H1 (cell line): ENCODE data around the gene HS2ST1. TPM values are rescaled to one million over a fixed set of nuclear protein-coding genes. Genes with fewer than 3 reads are reported as not detected.

ENCODE experiments used
- CTCF ChIA-PET: fragments of 300-600 bp; sonication (Branson Sonifier 250); formaldehyde crosslinking; loops from one replicate; lab custom pipeline; 2021; ENCODE audit not compliant: partially characterized antibody; lab: Charles Lee
- POLR2A ChIA-PET: fragments of 300-600 bp; sonication (Branson Sonifier 250); formaldehyde crosslinking; loops from one replicate; lab custom pipeline; 2021; ENCODE audit warnings: inconsistent platforms; ENCODE audit not compliant: partially characterized antibody; lab: Charles Lee
- DNase-seq, 2 experiments: peaks; one replicate each; pipeline versions ENCODE4 v3.0.0 to v3.0.0-alpha.2; 2010 to 2022; ENCODE audit warnings: low spot score in 2 of 2, low read depth in 1 of 2, mixed read lengths in 1 of 2
- FAIRE-seq: peaks from 2 replicates; lab custom pipeline; 2011; peaks lifted over from hg19 to GRCh38; lab: Jason Lieb, UNC
- H2AFZ ChIP-seq: 2 replicates; pipeline ENCODE4 v1.8.1; 2012; ENCODE audit warnings: low read length, inconsistent platforms
- H2AK5ac ChIP-seq: 2 replicates; pipeline ENCODE4 v1.6.1; 2013; ENCODE audit warnings: low read depth, low read length
- H2BK120ac ChIP-seq: replicated peaks from 2 replicates; pipeline ENCODE3; 2013; ENCODE audit warnings: low read depth, low read length, inconsistent platforms
- H2BK12ac ChIP-seq: 2 replicates; pipeline ENCODE4 v1.6.1; 2013; ENCODE audit warnings: low read depth, low read length
- H2BK15ac ChIP-seq: 2 replicates; pipeline ENCODE4 v1.6.1; 2013; ENCODE audit warnings: low read length
- H2BK20ac ChIP-seq: 2 replicates; pipeline ENCODE4 v1.6.1; 2013; ENCODE audit warnings: low read length
- H2BK5ac ChIP-seq: 2 replicates; pipeline ENCODE4 v1.6.1; 2013; ENCODE audit warnings: low read depth, low read length
- H3K14ac ChIP-seq: 2 replicates; pipeline ENCODE4 v1.6.1; 2013; ENCODE audit warnings: inconsistent platforms; ENCODE audit not compliant: insufficient read length
- H3K18ac ChIP-seq: 2 replicates; pipeline ENCODE4 v1.6.1; 2013; ENCODE audit warnings: low read length; ENCODE audit errors: extremely low read depth
- H3K23ac ChIP-seq: 2 replicates; pipeline ENCODE4 v1.6.1; 2013; ENCODE audit warnings: inconsistent platforms; ENCODE audit not compliant: insufficient read length
- H3K23me2 ChIP-seq: 2 replicates; pipeline ENCODE4 v1.6.1; 2013; ENCODE audit warnings: low read depth, low read length
- H3K27ac ChIP-seq: 2 replicates; pipeline ENCODE4 v1.6.1; 2011; ENCODE audit warnings: low read depth, low read length, inconsistent platforms
- H3K27me3 ChIP-seq, 4 experiments: replicated peaks in 1 of 4; 1 replicate in 1 of 4; 2 replicates in 3 of 4; pipeline versions ENCODE4 v1.6.1 to v1.8.1; 2011 to 2013; ENCODE audit warnings: low read length in 3 of 4, mild to moderate bottlenecking in 3 of 4, inconsistent platforms in 2 of 4, mixed read lengths in 2 of 4, moderate library complexity in 1 of 4; ENCODE audit not compliant: control insufficient read depth in 3 of 4, insufficient read depth in 3 of 4; ENCODE audit errors: extremely low read depth in 1 of 4
- H3K36me3 ChIP-seq, 4 experiments: 2 replicates each; pipeline versions ENCODE4 v1.6.1 to v1.8.1; 2011 to 2013; ENCODE audit warnings: mild to moderate bottlenecking in 4 of 4, low read length in 3 of 4, moderate library complexity in 2 of 4, control low read depth in 1 of 4, inconsistent platforms in 1 of 4; ENCODE audit not compliant: insufficient read depth in 4 of 4, control insufficient read depth in 2 of 4
- H3K4ac ChIP-seq: replicated peaks from 2 replicates; pipeline ENCODE3; 2013; ENCODE audit warnings: low read length, low read depth, mixed read lengths, inconsistent platforms; ENCODE audit not compliant: insufficient read length
- H3K4me1 ChIP-seq, 4 experiments: replicated peaks in 1 of 4; 1 replicate in 1 of 4; 2 replicates in 3 of 4; pipeline versions ENCODE4 v1.6.1 to v1.8.1; 2011 to 2013; ENCODE audit warnings: low read length in 3 of 4, inconsistent platforms in 2 of 4, mixed read lengths in 1 of 4; ENCODE audit not compliant: insufficient read depth in 4 of 4, control insufficient read depth in 3 of 4
- H3K4me2 ChIP-seq, 2 experiments: 2 replicates each; pipeline versions ENCODE4 v1.6.1 to v1.8.1; 2011 to 2013; ENCODE audit warnings: low read depth in 2 of 2, low read length in 2 of 2, control low read depth in 1 of 2, inconsistent platforms in 1 of 2, mild to moderate bottlenecking in 1 of 2; ENCODE audit not compliant: insufficient read depth in 1 of 2
- H3K4me3 ChIP-seq, 4 experiments: fragments of 200-600, 300-600 bp in 1 of 4; sonication (generic), shearing (Covaris generic), sonication (Bioruptor Twin) in 1 of 4; 2 replicates each; pipeline versions ENCODE4 v1.5.1 to v1.8.1; 2011 to 2016; ENCODE audit warnings: low read length in 4 of 4, low read depth in 3 of 4, control low read depth in 2 of 4, inconsistent platforms in 2 of 4, mild to moderate bottlenecking in 2 of 4, mixed read lengths in 1 of 4, moderate library complexity in 1 of 4; ENCODE audit not compliant: insufficient read depth in 2 of 4; ENCODE audit errors: extremely low read depth in 1 of 4
- H3K56ac ChIP-seq: replicated peaks from 2 replicates; pipeline ENCODE3; 2013; ENCODE audit warnings: low read depth, mild to moderate bottlenecking, mixed read lengths, low read length, inconsistent platforms; ENCODE audit not compliant: insufficient read length
- H3K79me1 ChIP-seq: 2 replicates; pipeline ENCODE4 v1.6.1; 2013; ENCODE audit warnings: low read depth, low read length, control low read depth
- H3K79me2 ChIP-seq, 2 experiments: 2 replicates each; pipeline versions ENCODE4 v1.6.1 to v1.8.1; 2012 to 2013; ENCODE audit warnings: low read length in 2 of 2, mild to moderate bottlenecking in 2 of 2, inconsistent platforms in 1 of 2; ENCODE audit not compliant: insufficient read depth in 2 of 2, control insufficient read depth in 1 of 2
- H3K9ac ChIP-seq, 4 experiments: replicated peaks in 1 of 4; 1 replicate in 1 of 4; 2 replicates in 3 of 4; pipeline versions ENCODE4 v1.6.1 to v1.8.1; 2011 to 2013; ENCODE audit warnings: low read depth in 3 of 4, low read length in 3 of 4, control low read depth in 2 of 4, mild to moderate bottlenecking in 2 of 4, moderate library complexity in 2 of 4, inconsistent platforms in 1 of 4; ENCODE audit errors: extremely low read depth in 1 of 4
- H3K9me3 ChIP-seq, 2 experiments: 2 replicates each; pipeline versions ENCODE4 v1.6.1 to v1.8.1; 2012 to 2013; ENCODE audit warnings: mild to moderate bottlenecking in 2 of 2, moderate library complexity in 2 of 2, control low read depth in 1 of 2, inconsistent platforms in 1 of 2, low read depth in 1 of 2, low read length in 1 of 2, mixed read lengths in 1 of 2; ENCODE audit not compliant: insufficient read depth in 2 of 2
- H4K20me1 ChIP-seq, 2 experiments: replicated peaks in 1 of 2; 2 replicates each; pipeline versions ENCODE3 to v1.8.1; 2011 to 2013; ENCODE audit warnings: inconsistent platforms in 2 of 2, low read length in 2 of 2, mild to moderate bottlenecking in 1 of 2; ENCODE audit not compliant: insufficient read depth in 2 of 2, control insufficient read depth in 1 of 2
- H4K5ac ChIP-seq: 2 replicates; pipeline ENCODE4 v1.6.1; 2013; ENCODE audit warnings: low read length, low read depth, mixed read lengths, inconsistent platforms; ENCODE audit not compliant: insufficient read length
- H4K8ac ChIP-seq: 2 replicates; pipeline ENCODE4 v1.8.0; 2013; ENCODE audit warnings: mild to moderate bottlenecking, moderate library complexity, low read length, inconsistent platforms; ENCODE audit not compliant: insufficient read depth; ENCODE audit errors: extremely low read depth
- H4K91ac ChIP-seq: replicated peaks from 2 replicates; pipeline ENCODE3; 2013; ENCODE audit warnings: low read length, mixed read lengths, inconsistent platforms; ENCODE audit not compliant: insufficient read length
- BCL11A ChIP-seq, 2 experiments: IDR thresholded peaks; one replicate each; pipeline ENCODE4 v1.6.1; 2011; ENCODE audit warnings: low read depth in 2 of 2, low read length in 2 of 2, mild to moderate bottlenecking in 2 of 2
- JUND ChIP-seq: IDR thresholded peaks from 2 replicates; pipeline ENCODE4 v1.6.1; 2011; ENCODE audit warnings: mild to moderate bottlenecking, improper control_type of control experiment, low read length
- RAD21 ChIP-seq, 2 experiments: IDR thresholded peaks in 1 of 2; conservative IDR thresholded peaks in 1 of 2; 2 replicates each; pipeline ENCODE4 v1.6.1; 2011; ENCODE audit warnings: low read depth in 2 of 2, low read length in 2 of 2, improper control_type of control experiment in 1 of 2, inconsistent platforms in 1 of 2, mild to moderate bottlenecking in 1 of 2, moderate library complexity in 1 of 2
- SRF ChIP-seq: IDR thresholded peaks from 2 replicates; pipeline ENCODE4 v1.6.1; 2011; ENCODE audit warnings: mild to moderate bottlenecking, low read depth, low read length, moderate library complexity
- WGBS, 2 experiments: shearing (Covaris generic) in 1 of 2; methylation state at CpG; one replicate each; pipeline versions ENCODE4 v1.1.6 to v1.1.7; 2013 to 2015; ENCODE audit warnings: low lambda C conversion rate in 2 of 2, mixed read lengths in 2 of 2, inconsistent platforms in 1 of 2, low coverage in 1 of 2, missing lambda C conversion rate in 1 of 2; ENCODE audit not compliant: insufficient replicate concordance in 2 of 2, insufficient coverage in 1 of 2, insufficient read length in 1 of 2; ENCODE audit errors: extremely low coverage in 1 of 2, missing lambda C conversion rate in 1 of 2; 5-methylcytosine and 5-hydroxymethylcytosine counted together
- polyA plus RNA-seq, 7 experiments: library from polyadenylated mRNA; depleted of rRNA in 3 of 7; stranded (reverse) in 5 of 7; unstranded in 2 of 7; fragments of >200 nt in 5 of 7; fragments of 200-250 nt in 2 of 7; gene quantifications; 1 replicate in 5 of 7; 2 replicates in 1 of 7; 4 replicates in 1 of 7; pipeline versions ENCODE4 v1.2.1 to v1.2.3, GENCODE V29; 2011 to 2013; ENCODE audit warnings: missing spikeins in 2 of 7, mixed read lengths in 2 of 7
- total RNA-seq: library from RNA; stranded (reverse); fragmentation: NEBNext Ultra II Directional; extraction: Animal tissue kit (Norgen Biotek cat#: 25700); gene quantifications from 2 replicates; pipeline ENCODE4 v1.2.1, GENCODE V29; 2021

Gene HS2ST1
- total and polyA plus RNA-seq, 2 of the 8 experiments (the other 6 are each of a cell fraction or from before 2014, with no cell fraction given), result 5.2 to 28.3 TPM

GRCh38 chr1:87092846-87093245 lies 178.4 kb downstream of the HS2ST1 start:
- H2BK5ac ChIP-seq, result no peak overlapping the region
- no peak overlapping the region for H2BK20ac ChIP-seq
- WGBS, 2 experiments, result 94% methylated on average over 3 of the region's 3 CpGs; no CpG with 5 or more reads in 1 of the 2 experiments
- H2AFZ ChIP-seq, result no peak overlapping the region
- H4K20me1 ChIP-seq, result no peaks in the 10 kb centered on the region
- DNase-seq (no peak), FAIRE-seq (no peak)
- no peak overlapping the region for H2BK12ac ChIP-seq
- H3K79me2 ChIP-seq, result no peaks in the 10 kb centered on the region
- H3K4ac ChIP-seq, result no peak overlapping the region
- no peak overlapping the region for H4K8ac ChIP-seq
- POLR2A ChIA-PET, result no interaction called here
- H2BK120ac ChIP-seq, result no peak overlapping the region
- H2BK15ac ChIP-seq, result no peak overlapping the region
- no peak overlapping the region for H4K5ac ChIP-seq
- H3K9me3 ChIP-seq, result no peaks in the 10 kb centered on the region
- no peaks in the 10 kb centered on the region for H3K27me3 ChIP-seq
- TF ChIP-seq JUND (no peak), RAD21 (IDR thresholded peaks at IDR 0.05 in 1 of 2, conservative IDR thresholded peaks at IDR 0.05 in 1 of 2; ENCODE audit: low read depth in 2 of 2, low read length in 2 of 2) (no peak), BCL11A (IDR thresholded peaks at IDR 0.05; ENCODE audit: low read depth in 2 of 2, low read length in 2 of 2) (no peak), SRF (no peak)
- CTCF ChIA-PET, result interaction anchor here (0.9 to 2.0 kb wide), 3 partner anchors 8 to 259 kb away, joined by 3 to 6 read pairs (median 3); no protein-coding TSS in a partner anchor
- no peak overlapping the region for H3K4me3 ChIP-seq
- H3K18ac ChIP-seq, result no peak overlapping the region
- no peak overlapping the region for H3K56ac ChIP-seq
- no peak overlapping the region for H4K91ac ChIP-seq
- no peaks in the 10 kb centered on the region for H3K79me1 ChIP-seq
- H3K23me2 ChIP-seq, result no peaks in the 10 kb centered on the region
- no peak overlapping the region for H3K14ac ChIP-seq
- no peak overlapping the region for H2AK5ac ChIP-seq
- H3K9ac ChIP-seq, result no peak overlapping the region
- no peak overlapping the region for H3K27ac ChIP-seq
- H3K36me3 ChIP-seq, result no peaks in the 10 kb centered on the region
- H3K4me2 ChIP-seq, result no peak overlapping the region
- H3K23ac ChIP-seq, result no peak overlapping the region
- no peaks in the 10 kb centered on the region for H3K4me1 ChIP-seq
